Mononuclear cell (primary cell): Measurements from ENCODE around the gene TOMM20. TPM values are rescaled to one million over a fixed set of nuclear protein-coding genes. Genes with fewer than 3 reads are reported as not detected.
"Not testable (repeated sequence)": the region's sequence is repeated elsewhere in the genome, so short reads cannot be mapped to it uniquely, and the experiment has no call there.

Experiments
- H3K27me3 ChIP-seq: 2 replicates; pipeline ENCODE4 v1.6.0; 2011; ENCODE audit warnings: low read length, control low read depth; ENCODE audit not compliant: insufficient read depth
- H3K4me1 ChIP-seq: 2 replicates; pipeline ENCODE4 v1.5.1; 2011; ENCODE audit warnings: mild to moderate bottlenecking, low read length, control low read depth; ENCODE audit not compliant: insufficient read depth
- H3K4me3 ChIP-seq: 2 replicates; pipeline ENCODE4 v1.5.1; 2011; ENCODE audit warnings: mild to moderate bottlenecking, low read length, moderate library complexity
- H3K9me3 ChIP-seq: 2 replicates; pipeline ENCODE4 v1.5.1; 2011; ENCODE audit warnings: low read depth, mild to moderate bottlenecking, control low read depth, low read length
- total RNA-seq: library from RNA; depleted of rRNA; stranded (reverse); fragments of >200 nt; gene quantifications from one replicate; pipeline ENCODE4 v1.2.3, GENCODE V29; 2012

The TOMM20 gene
- 89.1 TPM for total RNA-seq

GRCh38 chr1:235128456-235129328 lies at the start of gene TOMM20:
Gene TOMM20 (minus strand): TSS chr1:235128837. CDS start chr1:235128715, 122 bp downstream.
- Histone ChIP-seq H3K4me1 (peaks cover 35% of the 10 kb centered on the region), H3K4me3 (peak within 1 kb of the TSS; percentile 97), H3K27me3 (no peaks in the 10 kb centered on the region), H3K9me3 (no peaks in the 10 kb centered on the region)

- Histone ChIP-seq H3K27me3 (no peaks in the 10 kb centered on the region), H3K4me1 (no peaks in the 10 kb centered on the region), H3K9me3 (no peaks in the 10 kb centered on the region), H3K4me3 (no peak overlapping the region)
Observed at GRCh38 chr1:235176486-235176885, 47.8 kb upstream of the TOMM20 start.

GRCh38 chr1:235169986-235170385 lies 41.3 kb upstream of the TOMM20 start:
- H3K27me3 ChIP-seq: no peaks in the 10 kb centered on the region
- no peak overlapping the region for H3K4me3 ChIP-seq
- no peaks in the 10 kb centered on the region for H3K9me3 ChIP-seq
- no peaks in the 10 kb centered on the region for H3K4me1 ChIP-seq

GRCh38 chr1:235168375-235168774 lies 39.7 kb upstream of the TOMM20 start:
- Histone ChIP-seq H3K9me3 (no peaks in the 10 kb centered on the region), H3K4me1 (no peaks in the 10 kb centered on the region), H3K27me3 (no peaks in the 10 kb centered on the region), H3K4me3 (no peak overlapping the region)

GRCh38 chr1:235161685-235162327 lies 33.2 kb upstream of the TOMM20 start:
- H3K27me3 ChIP-seq: no peaks in the 10 kb centered on the region
- H3K9me3 ChIP-seq: no peaks in the 10 kb centered on the region
- peak overlapping the region; percentile 85 for H3K4me3 ChIP-seq
- H3K4me1 ChIP-seq: peaks cover 26% of the 10 kb centered on the region

- Histone ChIP-seq H3K9me3 (no peaks in the 10 kb centered on the region), H3K4me1 (peaks cover 26% of the 10 kb centered on the region), H3K4me3 (peak within 1 kb of the TSS; percentile 85), H3K27me3 (no peaks in the 10 kb centered on the region)
Observed at GRCh38 chr1:235160957-235161684, 32.5 kb upstream of the TOMM20 start, which contains the start of gene RBM34. Gene RBM34 (minus strand): TSS chr1:235161250. CDS start chr1:235161226, 24 bp downstream.

GRCh38 chr1:235160383-235160956 lies 31.8 kb upstream of the TOMM20 start:
- Histone ChIP-seq H3K4me3 (peak overlapping the region; percentile 85), H3K4me1 (peaks cover 26% of the 10 kb centered on the region), H3K9me3 (no peaks in the 10 kb centered on the region), H3K27me3 (no peaks in the 10 kb centered on the region)

- peaks cover 26% of the 10 kb centered on the region for H3K4me1 ChIP-seq
- not testable (repeated sequence) for H3K27me3 ChIP-seq, H3K4me3 ChIP-seq
Observed at GRCh38 chr1:235159930-235160329, 31.3 kb upstream of the TOMM20 start.

GRCh38 chr1:235159284-235159683 lies 30.6 kb upstream of the TOMM20 start:
- not testable (repeated sequence) for H3K9me3 ChIP-seq, H3K27me3 ChIP-seq, H3K4me3 ChIP-seq
- peaks cover 26% of the 10 kb centered on the region for H3K4me1 ChIP-seq

More at GRCh38 chr1:235159930-235160329, 31.3 kb upstream of the TOMM20 start:
- H3K9me3 ChIP-seq: not testable (repeated sequence)

- Histone ChIP-seq H3K4me3 (no peak overlapping the region), H3K4me1 (peaks cover 26% of the 10 kb centered on the region), H3K9me3 (no peaks in the 10 kb centered on the region), H3K27me3 (no peaks in the 10 kb centered on the region)
Observed at GRCh38 chr1:235158680-235159079, 30.0 kb upstream of the TOMM20 start.

GRCh38 chr1:235157150-235157549 lies 28.5 kb upstream of the TOMM20 start:
- H3K4me3 ChIP-seq: no peak overlapping the region
- H3K4me1 ChIP-seq: peaks cover 26% of the 10 kb centered on the region
- no peaks in the 10 kb centered on the region for H3K27me3 ChIP-seq

GRCh38 chr1:235156740-235157139 lies 28.1 kb upstream of the TOMM20 start:
- H3K4me1 ChIP-seq: peaks cover 23% of the 10 kb centered on the region
- H3K4me3 ChIP-seq: no peak overlapping the region
- H3K27me3 ChIP-seq: no peaks in the 10 kb centered on the region
- H3K9me3 ChIP-seq: no peaks in the 10 kb centered on the region

More at GRCh38 chr1:235157150-235157549, 28.5 kb upstream of the TOMM20 start:
- no peaks in the 10 kb centered on the region for H3K9me3 ChIP-seq

- Histone ChIP-seq H3K27me3 (no peaks in the 10 kb centered on the region), H3K4me3 (no peak overlapping the region), H3K9me3 (no peaks in the 10 kb centered on the region), H3K4me1 (peaks cover 20% of the 10 kb centered on the region)
Observed at GRCh38 chr1:235156265-235156664, 27.6 kb upstream of the TOMM20 start.

- no peaks in the 10 kb centered on the region for H3K4me1 ChIP-seq
- H3K27me3 ChIP-seq: no peaks in the 10 kb centered on the region
- no peak overlapping the region for H3K4me3 ChIP-seq
- H3K9me3 ChIP-seq: no peaks in the 10 kb centered on the region
Observed at GRCh38 chr1:235152235-235152634, 23.6 kb upstream of the TOMM20 start.

GRCh38 chr1:235151033-235151432 lies 22.4 kb upstream of the TOMM20 start:
- H3K4me3 ChIP-seq: no peak overlapping the region
- no peaks in the 10 kb centered on the region for H3K9me3 ChIP-seq
- H3K4me1 ChIP-seq: no peaks in the 10 kb centered on the region
- H3K27me3 ChIP-seq: no peaks in the 10 kb centered on the region
